Panc1 (cell line): ENCODE results near the gene LHFPL5. TPM values are rescaled to one million over a fixed set of nuclear protein-coding genes. Genes with fewer than 3 reads are reported as not detected.

Source experiments
- total RNA-seq: library from RNA; stranded (reverse); gene quantifications from one replicate; pipeline ENCODE4 v1.2.1, GENCODE V29; 2021; ENCODE audit not compliant: unreplicated experiment

The LHFPL5 gene
- total RNA-seq, 1 experiment from 2014 or later = not detected

Other genes starting within 250 kb of the LHFPL5 start
- gene FKBP5, start 116.4 kb upstream of the LHFPL5 start, total RNA-seq = 25.2 TPM
- 1.4 TPM for gene ARMC12, start 68.3 kb upstream of the LHFPL5 start, total RNA-seq
- 0.57 TPM for gene CLPSL2, start 28.8 kb upstream of the LHFPL5 start, total RNA-seq
- not detected for gene CLPSL1, start 24.3 kb upstream of the LHFPL5 start, total RNA-seq
- gene CLPS, start 8.0 kb upstream of the LHFPL5 start, total RNA-seq = 4.0 TPM
- gene SRPK1, start 115.7 kb downstream of the LHFPL5 start, total RNA-seq = 68.3 TPM
- gene SLC26A8, start 219.3 kb downstream of the LHFPL5 start, total RNA-seq = not detected
- gene MAPK14, start 222.5 kb downstream of the LHFPL5 start, total RNA-seq = 42.3 TPM